Omental fat pad (tissue), 4 donors: ENCODE measurements around the gene C5AR1. TPM values are rescaled to one million over a fixed set of nuclear protein-coding genes. Genes with fewer than 3 reads are reported as not detected.
"Not testable (repeated sequence)": the region's sequence is repeated elsewhere in the genome, so short reads cannot be mapped to it uniquely, and the experiment has no call there.

Experiments
- ATAC-seq: fragments of 150-250 bp; one replicate; pipeline ENCODE4 v1.9.1; 2016; ENCODE audit warnings: mild to moderate bottlenecking, moderate library complexity; ENCODE audit not compliant: low FRiP score
- DNase-seq: peaks from one replicate; pipeline ENCODE4 v3.0.0-alpha.2; 2019; ENCODE audit warnings: low spot score
- total RNA-seq, 4 donors: library from RNA; depleted of rRNA; stranded (reverse); fragments of >200 nt; gene quantifications; one replicate each; pipeline ENCODE4 v1.1.0, GENCODE V29; 2016
- TF ChIP-seq, protein P1 (sequence below), 3 donors: fragments of 450-650 bp; IDR thresholded peaks; one replicate each; pipeline ENCODE4 v1.5.1; 2016 to 2017; ENCODE audit warnings: antibody characterized with exemption in 3 of 3, mild to moderate bottlenecking in 3 of 3, moderate library complexity in 2 of 3

C5AR1 gene
- total RNA-seq, 4 donors from 2014 or later: 26.5 to 94.0 (median 60.7) TPM

DNA sequence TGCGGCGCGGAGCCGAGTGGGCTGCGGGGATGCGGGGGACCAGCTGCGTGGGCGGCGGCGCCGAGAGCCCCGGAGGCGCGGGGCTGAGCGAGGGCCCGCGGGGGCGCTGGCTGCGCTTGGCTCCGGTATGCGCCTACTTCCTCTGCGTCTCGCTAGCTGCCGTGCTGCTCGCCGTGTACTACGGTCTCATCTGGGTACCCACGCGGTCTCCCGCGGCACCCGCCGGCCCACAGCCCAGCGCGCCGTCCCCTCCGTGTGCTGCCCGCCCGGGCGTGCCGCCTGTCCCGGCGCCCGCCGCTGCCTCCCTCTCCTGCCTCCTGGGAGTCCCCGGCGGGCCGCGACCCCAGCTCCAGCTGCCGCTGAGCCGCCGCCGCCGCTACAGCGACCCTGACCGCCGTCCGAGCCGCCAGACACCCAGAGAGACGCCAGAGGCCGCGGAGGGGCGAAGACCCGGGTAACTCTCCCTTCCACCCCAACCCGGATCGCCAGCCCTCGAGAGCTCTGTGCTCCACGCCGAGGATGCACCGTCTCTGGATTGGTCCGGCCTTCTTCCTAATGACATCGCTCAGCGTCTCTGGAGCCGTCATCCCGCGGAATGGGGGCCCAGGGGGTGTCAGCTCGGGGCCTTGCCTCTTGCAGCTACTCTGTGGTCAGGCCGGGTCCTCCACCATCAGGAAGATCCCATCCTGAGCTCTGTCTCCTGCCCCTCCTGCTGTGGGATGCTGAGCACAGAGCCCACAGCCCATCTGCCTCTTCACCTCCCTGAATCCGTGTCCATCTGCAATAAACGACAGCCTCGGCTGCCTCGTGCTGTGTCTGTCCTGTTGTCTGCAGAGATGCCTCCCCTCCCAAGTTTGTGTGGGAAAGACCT lies 34.5 kb upstream of the C5AR1 start:
- DNase-seq (no peak), ATAC-seq (peak; percentile 22)
- TF ChIP-seq, protein P1, sequence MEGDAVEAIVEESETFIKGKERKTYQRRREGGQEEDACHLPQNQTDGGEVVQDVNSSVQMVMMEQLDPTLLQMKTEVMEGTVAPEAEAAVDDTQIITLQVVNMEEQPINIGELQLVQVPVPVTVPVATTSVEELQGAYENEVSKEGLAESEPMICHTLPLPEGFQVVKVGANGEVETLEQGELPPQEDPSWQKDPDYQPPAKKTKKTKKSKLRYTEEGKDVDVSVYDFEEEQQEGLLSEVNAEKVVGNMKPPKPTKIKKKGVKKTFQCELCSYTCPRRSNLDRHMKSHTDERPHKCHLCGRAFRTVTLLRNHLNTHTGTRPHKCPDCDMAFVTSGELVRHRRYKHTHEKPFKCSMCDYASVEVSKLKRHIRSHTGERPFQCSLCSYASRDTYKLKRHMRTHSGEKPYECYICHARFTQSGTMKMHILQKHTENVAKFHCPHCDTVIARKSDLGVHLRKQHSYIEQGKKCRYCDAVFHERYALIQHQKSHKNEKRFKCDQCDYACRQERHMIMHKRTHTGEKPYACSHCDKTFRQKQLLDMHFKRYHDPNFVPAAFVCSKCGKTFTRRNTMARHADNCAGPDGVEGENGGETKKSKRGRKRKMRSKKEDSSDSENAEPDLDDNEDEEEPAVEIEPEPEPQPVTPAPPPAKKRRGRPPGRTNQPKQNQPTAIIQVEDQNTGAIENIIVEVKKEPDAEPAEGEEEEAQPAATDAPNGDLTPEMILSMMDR (IDR thresholded peaks at IDR 0.05): no peak

DNA sequence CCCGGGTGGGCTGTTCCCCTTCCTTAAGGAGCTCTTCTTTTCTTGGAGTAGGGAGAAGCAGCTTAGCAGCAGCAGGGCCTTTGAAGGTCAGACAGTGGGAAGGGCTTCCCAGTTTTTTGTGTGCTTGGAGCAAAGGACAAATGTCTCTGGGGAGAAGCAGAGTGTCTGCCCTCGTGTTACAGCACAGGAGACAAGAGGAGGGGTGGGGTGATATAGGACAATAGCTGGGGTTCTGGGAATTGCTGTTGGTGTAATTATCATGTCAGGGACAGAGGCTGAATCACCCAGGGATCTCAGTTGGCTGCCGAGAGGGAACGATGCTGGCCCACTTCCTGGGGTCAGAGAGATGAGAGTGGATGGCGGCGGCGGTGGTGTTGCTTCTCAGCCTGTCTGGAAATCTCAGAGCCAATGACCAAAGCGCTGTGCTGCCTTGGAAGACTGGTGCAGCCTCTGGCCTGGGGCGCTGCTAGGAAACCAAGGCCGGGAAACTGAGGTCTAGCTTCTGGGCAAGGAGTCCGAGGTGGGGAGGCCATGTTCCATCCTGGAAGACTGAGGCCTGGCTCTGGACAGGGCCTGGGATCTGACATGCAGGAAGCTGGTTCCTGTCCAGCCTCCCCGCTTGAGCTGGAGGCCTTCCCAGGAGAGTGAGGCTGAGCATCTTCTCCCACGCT lies 33.7 kb upstream of the C5AR1 start:
- no peak for ATAC-seq
- DNase-seq: no peak
- TF ChIP-seq, protein P1 (IDR thresholded peaks at IDR 0.05): no peak

DNA sequence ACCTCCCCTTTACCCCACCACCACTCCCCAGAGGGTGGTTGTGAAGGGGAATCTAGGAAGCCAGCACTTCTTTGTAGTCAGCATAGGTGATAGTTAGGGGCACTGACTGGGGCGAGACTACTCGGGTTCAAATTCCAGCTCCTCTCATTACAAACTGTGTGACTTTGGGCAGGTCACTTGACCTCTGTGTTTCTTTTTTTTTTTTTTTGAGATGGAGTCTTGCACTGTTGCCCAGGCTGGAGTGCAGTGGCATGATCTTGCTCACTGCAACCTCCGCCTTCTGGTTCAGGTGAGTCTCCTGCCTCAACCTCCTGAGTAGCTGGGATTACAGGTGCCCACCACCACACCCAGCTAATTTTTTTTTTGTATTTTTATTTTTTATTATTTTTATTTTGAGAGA lies 33.1 kb upstream of the C5AR1 start:
- DNase-seq, ATAC-seq: not testable (repeated sequence)

DNA sequence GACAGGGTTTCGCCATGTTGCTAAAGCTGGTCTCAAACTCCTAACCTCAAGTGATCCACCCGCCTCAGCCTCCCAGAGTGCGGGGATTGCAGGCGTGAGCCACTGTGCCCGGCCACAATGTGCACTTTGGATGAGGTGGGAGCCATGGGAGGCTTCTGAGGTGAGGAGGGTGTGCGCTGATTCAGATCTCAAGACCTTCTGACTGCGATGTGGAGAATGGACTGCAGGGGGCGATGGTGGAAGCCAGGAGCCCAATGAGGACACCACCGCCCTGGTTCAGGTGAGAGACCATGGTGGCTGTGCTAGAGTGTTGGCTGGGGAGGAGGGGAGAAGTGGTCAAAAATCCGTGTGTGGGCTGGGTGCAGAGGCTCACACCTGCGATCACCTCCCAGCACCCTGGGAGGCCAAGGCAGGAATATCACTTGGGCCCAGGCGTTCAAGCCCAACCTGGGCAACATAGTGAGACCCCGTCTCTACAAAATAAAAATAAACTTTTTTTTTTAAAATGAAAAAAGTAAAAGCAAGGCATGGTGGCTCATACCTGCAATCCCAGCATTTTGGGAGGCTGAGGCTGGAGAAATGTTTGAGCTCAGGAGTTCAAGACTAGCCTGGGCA lies 29.4 kb upstream of the C5AR1 start:
- no peak for ATAC-seq
- DNase-seq: no peak
- TF ChIP-seq, protein P1 (IDR thresholded peaks at IDR 0.05): no peak

DNA sequence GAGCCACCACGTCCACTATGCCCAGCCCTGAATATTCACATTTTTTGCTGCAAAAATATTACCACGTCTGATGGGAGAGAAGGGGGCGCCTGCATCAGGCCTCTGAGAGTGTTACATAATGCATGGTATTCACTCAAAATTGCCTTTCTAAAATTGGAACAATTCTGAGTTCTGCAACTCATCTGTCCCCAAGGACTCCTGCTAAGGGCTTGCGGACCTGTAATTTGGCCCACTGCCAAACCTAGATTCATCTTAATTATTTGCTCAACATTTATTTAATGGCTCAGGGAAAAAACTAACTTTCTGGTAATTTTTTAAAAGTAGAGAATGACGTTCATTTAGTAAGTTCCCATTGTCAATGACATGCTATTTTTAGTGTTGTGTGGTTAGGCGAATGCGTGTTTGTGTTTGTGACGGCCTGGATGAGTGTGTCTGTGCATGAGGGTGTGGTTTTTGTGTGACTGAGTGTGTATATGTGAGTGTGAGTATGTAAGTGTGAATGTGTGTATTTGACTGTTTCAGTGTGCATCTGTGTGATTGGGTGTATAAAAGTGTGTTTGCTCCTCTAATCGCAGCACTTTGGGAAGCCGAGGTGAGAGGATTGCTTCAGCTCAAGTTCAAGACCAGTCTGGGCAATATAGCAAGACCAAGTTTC lies 26.1 kb upstream of the C5AR1 start:
- no peak for DNase-seq
- TF ChIP-seq, protein P1 (IDR thresholded peaks at IDR 0.05): no peak
- ATAC-seq: no peak

DNA sequence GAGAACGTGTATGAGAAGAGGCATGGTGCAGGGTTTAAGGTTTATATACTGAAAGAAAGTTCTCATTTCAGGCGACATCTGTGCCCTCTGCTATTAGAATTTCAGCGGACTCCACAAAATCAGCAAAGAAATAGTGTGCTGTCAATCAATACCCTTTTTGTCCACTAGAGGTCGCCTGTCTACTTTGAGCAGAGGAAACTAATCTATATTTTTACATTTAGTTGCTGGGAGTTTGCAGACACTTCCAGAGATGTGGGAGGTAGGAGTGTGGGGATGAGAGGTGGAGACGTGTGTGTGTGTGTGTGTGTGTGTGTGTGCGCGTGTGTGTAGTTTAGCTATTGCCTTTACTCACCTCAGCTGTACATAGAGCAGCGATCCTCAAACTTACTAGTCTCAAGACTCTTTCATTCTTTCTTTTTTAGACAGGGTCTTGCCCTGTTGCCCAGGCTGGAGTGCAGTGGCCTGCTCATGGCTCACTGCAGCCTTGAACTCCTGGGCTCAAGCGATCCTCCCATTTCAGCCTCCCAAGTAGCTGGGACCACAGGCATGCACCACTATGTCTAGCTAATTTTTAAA lies 25.2 kb upstream of the C5AR1 start:
- DNase-seq: no peak

More for the DNA sequence above, 25.2 kb upstream of the C5AR1 start:
- TF ChIP-seq, protein P1 (IDR thresholded peaks at IDR 0.05): peak in 1 of 3 donors; percentile 77
- ATAC-seq: peak; percentile 29
